ENCODE measurements around the gene ALOX12B. TPM values are rescaled to one million over a fixed set of nuclear protein-coding genes. Genes with fewer than 3 reads are reported as not detected.

ALOX12B gene
- total and polyA plus RNA-seq, 2 of the 13 experiments (the other 11 are each of a cell fraction or from before 2014, with no cell fraction given) = 0.13 TPM; not detected in 1

DNA sequence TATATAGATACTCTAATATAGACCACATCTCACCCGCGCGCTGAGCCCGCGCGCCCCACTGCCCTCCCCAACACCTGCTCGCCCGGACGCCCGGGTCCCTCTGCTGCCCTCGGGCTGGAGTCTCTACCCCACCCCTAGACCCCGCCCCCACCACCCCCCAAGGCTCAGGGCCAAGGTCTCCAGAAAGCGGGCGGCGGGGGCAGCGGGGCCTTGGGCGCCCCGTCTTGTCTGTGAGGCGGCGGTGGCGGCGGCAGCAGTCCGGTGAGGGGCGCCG is 33.8 kb upstream of the ALOX12B start:
- Histone ChIP-seq H3K36me3 (replicated peaks in 1 of 2; ENCODE audit: control insufficient read depth in 1 of 2, insufficient read depth in 2 of 2, low read length in 2 of 2) (no peaks in the 10 kb centered on the region), H3K9me3 (ENCODE audit: low read length) (no peaks in the 10 kb centered on the region), H3K4me3 (replicated peaks in 1 of 3; ENCODE audit: insufficient read depth in 1 of 3, low read depth in 2 of 3, low read length in 3 of 3) (peak overlapping the region; percentile 48 to 95 (median 68)), H3K27me3 (ENCODE audit: control insufficient read depth in 1 of 2, insufficient read depth in 2 of 2, low read length in 2 of 2) (peaks cover 5 to 49% of the 10 kb centered on the region in 2 experiments), H3K4me2 (ENCODE audit: low read depth, low read length) (peak overlapping the region; percentile 100), H2AFZ (ENCODE audit: low read length) (no peak overlapping the region), H3K4me1 (ENCODE audit: insufficient read depth, low read length) (peaks cover 67% of the 10 kb centered on the region), H3K27ac (ENCODE audit: extremely low read length, insufficient read depth, low read length) (no peak overlapping the region), H3K79me2 (ENCODE audit: insufficient read depth, low read length) (no peaks in the 10 kb centered on the region), H3K9ac (ENCODE audit: insufficient read depth, low read depth, low read length) (0 out of 2 replicates have a peak overlapping the region, but pooled peaks have one; percentile 10), H4K20me1 (ENCODE audit: insufficient read depth, low read length) (peaks cover 13% of the 10 kb centered on the region; the same call in 1 of the 2 replicates)
- no peak for FAIRE-seq
- in situ Hi-C loops (cut with HindIII; ENCODE audit: extremely low pct_ligation_motif_present, low pct_unique_long_range_greater_than_20kb) = loop anchor here (5.0 to 10.0 kb wide), 3 partner anchors 36 to 181 kb away; no protein-coding TSS in a partner anchor
- ChIA-PET CTCF (ENCODE audit: low intra/inter-chr PET ratio, low total read pairs) (interaction anchor here (1.1 to 1.4 kb wide), 2 partner anchors 38 to 65 kb away, joined by 3 to 4 read pairs; no protein-coding TSS in a partner anchor), POLR2A (interaction anchor here (5.1 kb wide), 1 partner anchor 52 kb away, joined by 35 read pairs; no protein-coding TSS in a partner anchor)
- BruUV-seq (replicated peaks) = no TSS peak
- WGBS (ENCODE audit: low lambda C conversion rate) = 0% methylated on average over 10 of the region's 25 CpGs
- TF ChIP-seq ZBTB20 (CRISPR knock-in tag; IDR thresholded peaks at IDR 0.05; ENCODE audit: borderline replicate concordance, low read depth) (no peak), ZNF672 (CRISPR knock-in tag; IDR thresholded peaks at IDR 0.05) (0 out of 2 replicates have a peak, but pooled peaks have one; percentile 5)
- intact Hi-C loops (cut with micrococcal nuclease; ENCODE audit: unreplicated experiment) = no loop called here
- no peak for DNase-seq (ENCODE audit: low spot score)
- ATAC-seq = no peak

- peak overlapping the region; percentile 33 for H3K27ac ChIP-seq (ENCODE audit: extremely low read length, insufficient read depth, low read length)
- DNase-seq (ENCODE audit: low spot score) (no peak), FAIRE-seq (no peak), ATAC-seq (peak; percentile 2; the same call in 1 of the 3 replicates)
- in situ Hi-C loops (cut with HindIII; ENCODE audit: extremely low pct_ligation_motif_present, low pct_unique_long_range_greater_than_20kb) (loop anchor here (5.0 to 10.0 kb wide), 3 partner anchors 37 to 182 kb away; no protein-coding TSS in a partner anchor), intact Hi-C loops (cut with micrococcal nuclease; ENCODE audit: unreplicated experiment) (loop anchor here (1.0 kb wide), 1 partner anchor 38 kb away; no protein-coding TSS in a partner anchor)
- POLR2A ChIA-PET = interaction anchor here (0.6 to 5.1 kb wide), 8 partner anchors 19 to 1410 kb away, joined by 3 to 35 read pairs (median 5); partner anchors contain the start of gene BORCS6
- peak overlapping the region; percentile 48 to 95 (median 68) for H3K4me3 ChIP-seq (replicated peaks in 1 of 3; ENCODE audit: insufficient read depth in 1 of 3, low read depth in 2 of 3, low read length in 3 of 3)
- H4K20me1 ChIP-seq (ENCODE audit: insufficient read depth, low read length) = peaks cover 13% of the 10 kb centered on the region; the same call in 1 of the 2 replicates
- H3K27me3 ChIP-seq (ENCODE audit: control insufficient read depth in 1 of 2, insufficient read depth in 2 of 2, low read length in 2 of 2) = peaks cover 5 to 54% of the 10 kb centered on the region in 2 experiments
- peaks cover 67% of the 10 kb centered on the region for H3K4me1 ChIP-seq (ENCODE audit: insufficient read depth, low read length)
- no peaks in the 10 kb centered on the region for H3K9me3 ChIP-seq (ENCODE audit: low read length)
- CTCF ChIA-PET (ENCODE audit: low intra/inter-chr PET ratio, low total read pairs) = interaction anchor here (1.1 to 1.4 kb wide), 2 partner anchors 38 to 65 kb away, joined by 3 to 4 read pairs; no protein-coding TSS in a partner anchor
- 1% methylated on average over 40 of the region's 40 CpGs for WGBS (ENCODE audit: low lambda C conversion rate)
- peak overlapping the region; percentile 100 for H3K4me2 ChIP-seq (ENCODE audit: low read depth, low read length)
- H3K36me3 ChIP-seq (replicated peaks in 1 of 2; ENCODE audit: control insufficient read depth in 1 of 2, insufficient read depth in 2 of 2, low read length in 2 of 2) = no peaks in the 10 kb centered on the region
- no peak overlapping the region for H2AFZ ChIP-seq (ENCODE audit: low read length)
- BruUV-seq (replicated peaks) = no TSS peak
- H3K9ac ChIP-seq (ENCODE audit: insufficient read depth, low read depth, low read length) = peak overlapping the region; percentile 31
- no peaks in the 10 kb centered on the region for H3K79me2 ChIP-seq (ENCODE audit: insufficient read depth, low read length)
- TF ChIP-seq ZNF124 (CRISPR knock-in tag; IDR thresholded peaks at IDR 0.05) = peak; percentile 51; the same call in 1 of the 2 replicates
- TF ChIP-seq TGIF2 (CRISPR knock-in tag; IDR thresholded peaks at IDR 0.05) = peak; percentile 45; the same call in 1 of the 2 replicates
- TF ChIP-seq FOXP4 (CRISPR knock-in tag; IDR thresholded peaks at IDR 0.05) = no peak
- TF ChIP-seq HDAC2 (CRISPR knock-in tag; IDR thresholded peaks at IDR 0.05) = peak; percentile 7; the same call in 1 of the 2 replicates
- TF ChIP-seq GTF3A (CRISPR knock-in tag; conservative IDR thresholded peaks at IDR 0.05) = 0 out of 2 replicates have a peak, but pooled peaks have one; percentile 8
- TF ChIP-seq REXO4 (CRISPR knock-in tag; IDR thresholded peaks at IDR 0.05; ENCODE audit: borderline replicate concordance) = no peak
- TF ChIP-seq NR2F2 (IDR thresholded peaks at IDR 0.05; ENCODE audit: borderline replicate concordance, low read depth) = peak; percentile 50; the same call in 1 of the 2 replicates
- 0 out of 2 replicates have a peak, but pooled peaks have one; percentile 16 for TF ChIP-seq ZNF710 (CRISPR knock-in tag; IDR thresholded peaks at IDR 0.05; ENCODE audit: borderline replicate concordance)
- 0 out of 2 replicates have a peak, but pooled peaks have one; percentile 18 for TF ChIP-seq ZMYM4 (CRISPR knock-in tag; IDR thresholded peaks at IDR 0.05)
- 0 out of 2 replicates have a peak, but pooled peaks have one; percentile 64 for TF ChIP-seq ZNF430 (CRISPR knock-in tag; IDR thresholded peaks at IDR 0.05)
These were observed 33.2 kb upstream of the ALOX12B start for GRCh38 chr17:8120520-8121406.

Data from HepG2 (cell line).